GM19372 (cell line): ENCODE measurements around the gene NPL.

ENCODE experiments used
- ATAC-seq: cut with Tn5 transposase; IDR thresholded peaks from one replicate; pipeline ENCODE4 v1.9.1; 2021; ENCODE audit warnings: mild to moderate bottlenecking, low read depth, moderate library complexity; ENCODE audit not compliant: unreplicated experiment

NPL gene

GRCh38 chr1:182811975-182812722 lies 22.6 kb downstream of the NPL start:
- ATAC-seq = no peak

GRCh38 chr1:182816863-182817262 lies 27.3 kb downstream of the NPL start:
- no peak for ATAC-seq

- ATAC-seq = no peak
These were observed 28.2 kb downstream of the NPL start for GRCh38 chr1:182817802-182818201.

GRCh38 chr1:182823220-182823619 lies 33.6 kb downstream of the NPL start:
- ATAC-seq = no peak

GRCh38 chr1:182826892-182827291 lies 37.3 kb downstream of the NPL start:
- ATAC-seq = no peak

- ATAC-seq = no peak
These were observed 39.8 kb downstream of the NPL start for GRCh38 chr1:182829285-182829932.

GRCh38 chr1:182833271-182833670 lies 43.7 kb downstream of the NPL start:
- ATAC-seq = no peak

GRCh38 chr1:182834326-182834725 lies 44.8 kb downstream of the NPL start:
- no peak for ATAC-seq

GRCh38 chr1:182835806-182836205 lies 46.2 kb downstream of the NPL start:
- no peak for ATAC-seq

- peak; percentile 76 for ATAC-seq
These were observed 49.9 kb downstream of the NPL start, which contains the start of gene DHX9 for GRCh38 chr1:182839209-182840066. DHX9 (plus strand) TSS chr1:182839347; CDS start chr1:182842567, 3,220 bp downstream.

GRCh38 chr1:182841368-182841988 lies 51.9 kb downstream of the NPL start:
- ATAC-seq = no peak

- no peak for ATAC-seq
These were observed 52.7 kb downstream of the NPL start for GRCh38 chr1:182842265-182842664.

GRCh38 chr1:182845379-182845778 lies 55.8 kb downstream of the NPL start:
- ATAC-seq = no peak

GRCh38 chr1:182845894-182846293 lies 56.3 kb downstream of the NPL start:
- ATAC-seq = no peak

GRCh38 chr1:182847105-182847504 lies 57.5 kb downstream of the NPL start:
- no peak for ATAC-seq

- no peak for ATAC-seq
These were observed 59.2 kb downstream of the NPL start for GRCh38 chr1:182848736-182849135.

- ATAC-seq = no peak
These were observed 60.7 kb downstream of the NPL start for GRCh38 chr1:182850319-182850718.

- ATAC-seq = no peak
These were observed 62.3 kb downstream of the NPL start for GRCh38 chr1:182851825-182852224.

GRCh38 chr1:182855911-182856310 lies 66.3 kb downstream of the NPL start:
- ATAC-seq = no peak

- no peak for ATAC-seq
These were observed 67.6 kb downstream of the NPL start for GRCh38 chr1:182857212-182857611.

- no peak for ATAC-seq
These were observed 71.1 kb downstream of the NPL start for GRCh38 chr1:182860658-182861057.
